Neural progenitor cell (in vitro differentiated cells): ENCODE measurements around the gene S1PR3. TPM values are rescaled to one million over a fixed set of nuclear protein-coding genes. Genes with fewer than 3 reads are reported as not detected.
A peak's percentile ranks its signal among the peaks of the same experiment; 100 is the strongest.

ENCODE experiments used
- DNase-seq: peaks from one replicate; pipeline ENCODE4 v3.0.0-alpha.2; 2016; ENCODE audit warnings: low spot score
- H2AFZ ChIP-seq: fragments of 200-600 bp; sonication (generic); replicated peaks from 2 replicates; pipeline ENCODE4 v1.6.1; 2016; ENCODE audit warnings: antibody characterized with exemption
- H3F3A ChIP-seq: fragments of 200-600 bp; sonication (generic); 2 replicates; pipeline ENCODE4 v1.6.1; 2016; ENCODE audit warnings: antibody characterized with exemption, low read depth
- H3K27ac ChIP-seq: fragments of 200-600 bp; sonication (generic); 2 replicates; pipeline ENCODE4 v1.5.1; 2016; ENCODE audit warnings: mild to moderate bottlenecking
- H3K27me3 ChIP-seq: fragments of 200-600 bp; sonication (generic); 2 replicates; pipeline ENCODE4 v1.6.1; 2016; ENCODE audit warnings: mild to moderate bottlenecking, moderate library complexity
- H3K36me3 ChIP-seq: fragments of 200-600 bp; sonication (generic); 2 replicates; pipeline ENCODE4 v1.5.1; 2016
- H3K4me1 ChIP-seq: fragments of 200-600 bp; sonication (generic); 2 replicates; pipeline ENCODE4 v1.6.1; 2016; ENCODE audit warnings: mixed run types
- H3K4me2 ChIP-seq: fragments of 200-600 bp; sonication (generic); 2 replicates; pipeline ENCODE4 v1.6.1; 2016
- H3K4me3 ChIP-seq: fragments of 200-600 bp; sonication (generic); 2 replicates; pipeline ENCODE4 v1.5.1; 2016
- H3K79me2 ChIP-seq: fragments of 200-600 bp; sonication (generic); 2 replicates; pipeline ENCODE4 v1.6.1; 2016; ENCODE audit warnings: low read depth
- H3K9ac ChIP-seq: fragments of 200-600 bp; sonication (generic); 2 replicates; pipeline ENCODE4 v1.6.1; 2016
- H3K9me3 ChIP-seq: fragments of 200-600 bp; sonication (generic); 2 replicates; pipeline ENCODE4 v1.5.1; 2016; ENCODE audit warnings: low read depth
- H4K20me1 ChIP-seq: fragments of 200-600 bp; sonication (generic); 2 replicates; pipeline ENCODE4 v1.6.1; 2016; ENCODE audit warnings: low read depth
- H3K27ac Mint-ChIP-seq: 3 replicates; pipeline ENCODE4 v1.8.0; 2021; ENCODE audit warnings: mixed read lengths
- H3K27me3 Mint-ChIP-seq: 2 replicates; pipeline ENCODE4 v1.8.0; 2022; ENCODE audit warnings: low read depth, mild to moderate bottlenecking, inconsistent platforms, moderate library complexity, mixed read lengths; ENCODE audit not compliant: insufficient read depth
- H3K36me3 Mint-ChIP-seq: 3 replicates; pipeline ENCODE4 v1.8.0; 2021; ENCODE audit warnings: mixed read lengths
- H3K4me1 Mint-ChIP-seq: 3 replicates; pipeline ENCODE4 v1.8.0; 2021; ENCODE audit warnings: mixed read lengths
- H3K4me3 Mint-ChIP-seq: 3 replicates; pipeline ENCODE4 v1.8.0; 2021; ENCODE audit warnings: mild to moderate bottlenecking, moderate library complexity, mixed read lengths
- H3K9me3 Mint-ChIP-seq: 3 replicates; pipeline ENCODE4 v1.8.0; 2020; ENCODE audit warnings: mixed read lengths
- CTCF ChIP-seq: fragments of 200-600 bp; sonication (generic); IDR thresholded peaks from 2 replicates; pipeline ENCODE4 v1.5.1; 2017; ENCODE audit warnings: antibody characterized with exemption, mild to moderate bottlenecking
- EZH2 ChIP-seq: fragments of 200-600 bp; sonication (generic); IDR thresholded peaks from 2 replicates; pipeline ENCODE4 v1.6.1; 2017; ENCODE audit warnings: antibody characterized with exemption, mild to moderate bottlenecking, moderate library complexity
- EZH2phosphoT487 ChIP-seq: fragments of 200-600 bp; sonication (generic); IDR thresholded peaks from 2 replicates; pipeline ENCODE4 v1.6.1; 2017; ENCODE audit warnings: antibody characterized with exemption
- total RNA-seq: library from RNA; depleted of rRNA; stranded (reverse); fragments of >200 nt; gene quantifications from 2 replicates; pipeline ENCODE4 v1.2.3, GENCODE V29; 2015; ENCODE audit warnings: low replicate concordance

S1PR3 gene
- total RNA-seq, 1 donor from 2014 or later: 21.6 TPM

DNA sequence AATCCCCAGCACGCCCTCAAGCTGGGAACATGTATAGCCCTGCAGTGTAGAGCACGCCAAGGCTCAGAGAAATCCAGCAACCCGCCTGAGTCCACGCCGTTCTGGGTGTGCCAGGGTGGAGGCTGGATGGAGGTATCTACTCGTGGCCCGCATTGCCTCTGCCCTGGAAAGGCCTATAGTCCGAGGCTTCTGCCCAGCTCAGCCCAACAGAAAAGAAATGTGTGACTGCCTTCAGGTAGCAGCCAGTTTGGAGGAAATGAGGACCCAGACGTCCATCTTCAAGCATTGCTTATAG is 18.2 kb downstream of the S1PR3 start:
- H3K27ac ChIP-seq: no peak overlapping the region
- H3K27me3 ChIP-seq: no peaks in the 10 kb centered on the region
- H3K9me3 Mint-ChIP-seq: no peaks in the 10 kb centered on the region
- H3K4me1 Mint-ChIP-seq: peaks cover 12% of the 10 kb centered on the region
- H3K9ac ChIP-seq: no peak overlapping the region
- TF ChIP-seq CTCF (no peak), EZH2phosphoT487 (no peak), EZH2 (no peak)
- peaks cover 3% of the 10 kb centered on the region for H3K4me1 ChIP-seq
- peaks cover 13% of the 10 kb centered on the region for H4K20me1 ChIP-seq
- no peaks in the 10 kb centered on the region for H3F3A ChIP-seq
- no peaks in the 10 kb centered on the region for H3K79me2 ChIP-seq
- no peak overlapping the region for H3K4me2 ChIP-seq
- H3K27me3 Mint-ChIP-seq: peaks cover 4% of the 10 kb centered on the region
- no peak overlapping the region for H3K4me3 ChIP-seq
- H2AFZ ChIP-seq: no peak overlapping the region
- no peak overlapping the region for H3K27ac Mint-ChIP-seq
- peaks cover 11% of the 10 kb centered on the region for H3K36me3 Mint-ChIP-seq
- DNase-seq: no peak
- no peaks in the 10 kb centered on the region for H3K36me3 ChIP-seq
- H3K9me3 ChIP-seq: no peaks in the 10 kb centered on the region
- no peak overlapping the region for H3K4me3 Mint-ChIP-seq

DNA sequence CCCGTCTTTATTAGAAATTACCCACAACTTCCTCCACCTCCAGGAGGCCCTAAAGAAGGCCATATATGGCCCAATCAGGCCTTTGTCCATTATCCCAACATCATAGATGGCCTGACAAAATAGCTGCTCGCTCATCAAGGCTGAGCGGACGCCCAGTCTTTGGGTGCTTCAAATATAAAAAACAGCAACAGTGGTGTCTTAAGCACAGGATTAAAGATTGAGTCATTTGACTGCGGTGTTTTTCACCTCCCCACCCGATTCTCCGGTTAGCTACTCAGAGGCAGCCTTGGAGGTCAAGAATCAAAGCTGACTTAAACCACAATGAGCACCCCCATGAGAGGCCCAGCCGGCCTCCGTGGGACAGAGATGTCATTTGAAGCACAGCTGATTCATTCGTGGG is 18.8 kb downstream of the S1PR3 start:
- peaks cover 4% of the 10 kb centered on the region for H3K27me3 Mint-ChIP-seq
- Histone ChIP-seq H2AFZ (no peak overlapping the region), H3K27me3 (no peaks in the 10 kb centered on the region), H3K4me3 (no peak overlapping the region), H4K20me1 (peaks cover 13% of the 10 kb centered on the region), H3K9me3 (no peaks in the 10 kb centered on the region), H3K36me3 (no peaks in the 10 kb centered on the region), H3K4me2 (no peak overlapping the region), H3K4me1 (peaks cover 3% of the 10 kb centered on the region), H3K27ac (no peak overlapping the region), H3K9ac (no peak overlapping the region), H3K79me2 (no peaks in the 10 kb centered on the region), H3F3A (no peaks in the 10 kb centered on the region)
- no peak overlapping the region for H3K27ac Mint-ChIP-seq
- DNase-seq: no peak
- no peaks in the 10 kb centered on the region for H3K9me3 Mint-ChIP-seq
- peaks cover 13% of the 10 kb centered on the region for H3K36me3 Mint-ChIP-seq
- TF ChIP-seq EZH2phosphoT487: no peak
- no peak for TF ChIP-seq CTCF
- TF ChIP-seq EZH2: no peak
- no peak overlapping the region for H3K4me3 Mint-ChIP-seq
- H3K4me1 Mint-ChIP-seq: peaks cover 12% of the 10 kb centered on the region

DNA sequence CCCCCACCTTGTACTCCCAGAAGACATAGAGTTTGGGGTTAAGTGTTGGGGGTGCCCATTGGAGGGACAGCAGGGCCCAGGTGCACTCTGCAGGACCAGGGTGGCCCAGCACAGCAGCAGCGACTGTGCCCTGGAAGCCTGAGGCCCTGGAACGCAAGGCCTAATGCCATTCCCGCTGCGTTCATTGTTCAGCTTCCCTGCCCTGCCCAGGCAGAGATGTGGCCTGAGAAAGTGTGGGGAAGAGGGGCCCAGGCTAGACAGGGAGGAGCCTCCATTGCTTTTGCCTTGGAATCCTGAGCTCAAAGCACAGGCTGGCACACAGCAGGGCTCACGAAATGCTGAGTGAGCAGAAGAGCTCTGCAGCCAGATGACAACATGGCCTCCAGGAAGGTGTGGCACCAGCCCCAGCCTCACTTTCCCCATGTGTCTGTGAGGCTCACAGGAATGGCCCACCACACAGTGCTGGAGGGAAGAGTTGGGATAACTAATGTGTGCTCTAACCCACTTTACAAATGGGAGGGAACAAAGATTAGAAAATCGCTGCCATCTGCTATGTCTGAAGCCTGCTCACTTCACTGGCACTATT is 19.4 kb downstream of the S1PR3 start:
- Histone ChIP-seq H3K36me3 (no peaks in the 10 kb centered on the region), H3K4me2 (no peak overlapping the region), H3K4me1 (peaks cover under 1% of the 10 kb centered on the region), H3F3A (no peaks in the 10 kb centered on the region), H3K9ac (no peak overlapping the region), H2AFZ (no peak overlapping the region), H3K9me3 (no peaks in the 10 kb centered on the region), H3K4me3 (no peak overlapping the region), H3K27me3 (no peaks in the 10 kb centered on the region), H4K20me1 (peaks cover 7% of the 10 kb centered on the region), H3K27ac (no peak overlapping the region), H3K79me2 (no peaks in the 10 kb centered on the region)
- TF ChIP-seq EZH2phosphoT487 (no peak), EZH2 (no peak), CTCF (no peak)
- no peak overlapping the region for H3K4me3 Mint-ChIP-seq
- peaks cover 15% of the 10 kb centered on the region for H3K36me3 Mint-ChIP-seq
- H3K27ac Mint-ChIP-seq: no peak overlapping the region
- H3K27me3 Mint-ChIP-seq: peaks cover 4% of the 10 kb centered on the region
- peaks cover 12% of the 10 kb centered on the region for H3K4me1 Mint-ChIP-seq
- no peaks in the 10 kb centered on the region for H3K9me3 Mint-ChIP-seq
- DNase-seq: peak; percentile 35
